Stimulated activated CD4-positive, alpha-beta T cell treated with anti-CD3 and anti-CD28 coated beads, Interleukin-2, amount 100 ng/mL, for 4 hours (primary cell): Measurements from ENCODE around the gene PLEKHA5.

Experiments used
- DNase-seq: peaks from one replicate; pipeline ENCODE4 v3.0.0-alpha.2; 2020; ENCODE audit warnings: low read depth

Gene PLEKHA5

GRCh38 chr12:19128485-19128884, 1.0 kb upstream of the PLEKHA5 start:
- no peak for DNase-seq

DNA sequence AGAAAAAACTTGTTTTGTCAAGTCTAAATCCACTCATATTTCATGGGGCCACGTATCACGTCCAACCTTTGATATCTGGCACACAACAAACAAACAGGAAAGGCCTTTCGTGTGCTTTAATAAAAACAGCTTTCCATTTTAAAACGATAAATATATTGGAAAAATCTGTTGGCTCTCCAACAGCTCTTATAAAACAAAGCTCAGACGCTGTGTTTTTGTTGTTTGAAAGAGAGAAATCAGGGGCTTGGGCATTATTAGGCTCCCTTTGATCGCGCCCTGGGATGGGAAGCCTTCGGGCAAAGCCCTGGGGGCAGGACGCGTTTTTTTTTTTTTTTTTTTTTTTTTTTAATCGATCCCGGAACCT, 429 bp upstream of the PLEKHA5 start:
- no peak for DNase-seq

DNA sequence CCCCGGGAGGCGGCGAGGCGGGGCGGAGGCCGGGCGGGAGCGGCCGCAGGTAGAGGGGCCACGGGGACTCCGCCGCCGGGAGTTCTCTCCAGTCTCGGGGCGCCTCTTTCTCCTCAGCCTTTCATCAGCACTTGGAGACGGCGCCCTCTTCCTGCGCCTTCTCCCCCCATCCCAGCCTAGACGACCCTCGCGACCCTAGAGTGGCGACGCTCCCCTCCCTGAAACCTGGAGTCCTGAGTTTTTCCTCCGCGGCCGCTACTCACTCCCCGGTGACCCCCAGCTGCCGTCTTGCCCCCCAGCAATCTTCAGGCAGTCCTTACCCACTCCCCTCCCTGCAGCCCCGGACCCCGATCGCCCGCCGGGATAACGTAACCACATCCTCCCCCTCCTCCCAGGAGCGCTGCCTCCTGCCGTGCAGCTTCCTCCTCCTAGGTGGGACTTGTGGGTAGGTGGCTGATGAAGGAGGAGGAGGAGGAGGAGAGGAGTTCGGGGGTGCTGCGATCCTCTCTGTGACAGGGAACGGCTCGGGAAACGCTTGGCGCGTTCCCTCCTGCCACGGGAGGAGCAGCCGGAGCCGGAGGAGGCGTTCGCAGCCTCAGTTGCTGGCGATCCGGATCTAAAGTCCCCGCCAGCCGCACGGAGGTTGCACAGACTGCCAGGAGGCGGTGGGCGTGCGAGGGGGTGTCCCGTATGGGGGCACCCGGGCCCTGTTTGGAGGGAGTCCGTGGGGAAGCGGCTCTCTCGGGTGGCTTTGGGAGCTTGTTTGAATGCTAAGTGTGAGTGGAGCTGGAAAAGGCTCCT, 891 bp downstream of the PLEKHA5 start:
- no peak for DNase-seq

DNA sequence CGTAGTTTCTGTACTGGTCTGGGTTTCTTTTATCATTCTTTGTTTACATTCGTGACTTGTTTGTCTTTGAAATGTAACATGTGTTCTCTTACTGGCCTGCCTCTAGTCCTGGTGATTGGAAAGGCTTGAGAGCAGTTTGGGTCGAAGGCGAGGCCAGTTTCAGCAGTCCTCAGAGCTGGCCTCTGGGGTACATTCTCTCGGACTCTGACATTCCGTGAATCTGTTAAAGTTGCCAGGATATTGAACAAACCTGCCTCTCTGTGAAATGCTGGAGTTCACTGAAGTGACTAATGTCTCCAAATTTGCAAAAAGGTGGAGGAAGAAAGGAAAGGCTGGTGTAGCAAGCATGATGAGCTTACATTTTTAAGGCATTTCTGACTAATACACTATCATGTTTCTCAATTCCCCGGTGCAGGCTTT, 1.5 kb downstream of the PLEKHA5 start:
- no peak for DNase-seq

DNA sequence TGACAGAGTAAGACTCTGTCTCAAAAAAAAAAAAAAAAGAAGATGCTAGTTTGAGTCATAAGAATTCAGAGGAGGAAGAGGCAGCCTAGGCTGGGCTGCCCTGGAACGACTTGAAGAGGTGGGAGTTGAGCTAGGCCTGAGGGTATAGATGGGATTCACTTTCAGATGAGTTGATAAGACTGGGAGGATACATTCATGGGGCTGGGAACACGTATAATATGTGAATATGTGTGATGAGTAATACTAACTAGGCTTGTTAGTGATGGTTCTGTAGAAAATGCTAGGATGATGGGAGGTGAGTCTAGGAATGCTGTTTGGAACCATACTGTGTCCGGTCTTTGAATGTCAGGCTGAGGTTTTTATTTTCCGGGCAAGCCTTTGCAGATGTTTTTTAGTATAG, 9.0 kb downstream of the PLEKHA5 start:
- DNase-seq: no peak

GRCh38 chr12:19138956-19139355, 9.4 kb downstream of the PLEKHA5 start:
- DNase-seq: no peak

GRCh38 chr12:19139615-19140194, 10.2 kb downstream of the PLEKHA5 start:
- DNase-seq: no peak

DNA sequence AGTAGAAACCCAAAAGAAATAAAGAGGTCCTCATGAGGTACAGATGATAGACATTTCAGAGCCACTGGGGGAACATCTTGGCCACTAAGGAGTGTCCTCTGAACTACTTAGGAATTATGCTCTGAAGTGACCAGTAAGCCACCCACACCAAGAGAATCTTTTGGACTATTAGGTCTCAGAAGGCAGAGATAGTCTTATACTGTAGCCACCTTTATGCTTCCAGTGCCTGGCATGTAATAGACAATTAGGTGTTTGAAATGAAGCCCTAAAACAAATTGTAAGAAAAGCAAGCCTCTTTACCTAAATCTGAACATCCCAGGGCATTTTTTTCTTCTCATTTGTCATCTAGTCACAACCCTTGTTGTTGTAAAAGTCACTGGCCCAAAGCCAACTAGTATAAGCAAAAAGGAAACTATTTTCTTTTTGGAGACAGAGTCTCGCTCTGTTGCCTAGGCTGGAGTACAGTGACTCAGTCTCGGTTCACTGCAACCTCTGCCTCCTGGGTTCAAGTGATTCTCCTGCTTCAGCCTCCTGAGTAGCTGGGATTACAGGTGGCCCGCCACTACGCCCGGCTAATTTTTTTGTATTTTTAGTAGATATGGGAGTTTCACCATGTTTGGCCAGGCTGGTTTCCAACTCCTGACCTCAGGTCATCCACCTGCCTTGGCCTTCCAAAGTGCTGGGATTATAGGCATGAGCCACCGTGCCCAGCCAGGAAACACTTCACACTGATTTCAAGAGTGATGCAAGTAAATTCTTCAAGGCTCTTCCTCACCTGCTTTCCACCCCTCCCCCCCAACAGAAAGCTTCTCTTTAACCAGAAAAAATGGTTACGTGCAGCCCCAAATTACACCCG, 11.1 kb downstream of the PLEKHA5 start:
- DNase-seq: no peak

DNA sequence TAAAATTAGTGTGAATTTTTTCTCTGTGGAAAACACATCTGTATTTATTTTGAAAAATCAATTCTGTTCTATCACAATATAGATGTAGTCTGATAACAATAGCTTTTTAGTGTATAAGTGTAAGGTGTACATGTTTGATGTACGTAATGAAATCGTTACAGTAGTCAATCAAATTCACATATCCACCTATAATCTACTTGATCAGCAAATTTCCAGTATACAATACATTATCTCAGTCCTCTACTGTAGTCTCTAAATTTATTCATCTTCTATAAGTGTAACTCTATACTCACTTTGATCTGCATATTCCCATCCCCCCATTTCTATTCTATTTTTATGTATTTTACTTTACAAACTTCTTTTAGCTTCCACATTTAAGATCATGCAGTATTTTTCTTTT, 13.0 kb downstream of the PLEKHA5 start:
- no peak for DNase-seq

DNA sequence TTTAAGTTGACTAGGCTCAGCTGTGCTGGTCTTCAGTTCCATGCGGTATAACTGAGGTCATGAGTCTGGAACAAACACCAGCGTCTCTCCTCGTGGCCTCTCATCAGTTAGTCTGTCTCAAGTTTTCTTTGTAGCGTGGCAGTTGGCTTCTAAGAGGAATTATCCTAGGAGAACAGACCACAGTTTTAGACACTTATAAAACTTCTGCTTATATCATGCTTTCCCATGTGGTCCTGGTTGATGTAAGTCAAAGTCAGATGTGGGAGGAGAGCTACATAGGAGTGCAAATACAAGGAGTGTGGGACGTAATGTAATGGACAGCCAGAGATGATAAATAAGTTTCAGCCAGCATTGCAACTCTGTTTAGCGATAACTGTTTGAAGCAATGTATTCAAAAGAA, 14.8 kb downstream of the PLEKHA5 start:
- no peak for DNase-seq

DNA sequence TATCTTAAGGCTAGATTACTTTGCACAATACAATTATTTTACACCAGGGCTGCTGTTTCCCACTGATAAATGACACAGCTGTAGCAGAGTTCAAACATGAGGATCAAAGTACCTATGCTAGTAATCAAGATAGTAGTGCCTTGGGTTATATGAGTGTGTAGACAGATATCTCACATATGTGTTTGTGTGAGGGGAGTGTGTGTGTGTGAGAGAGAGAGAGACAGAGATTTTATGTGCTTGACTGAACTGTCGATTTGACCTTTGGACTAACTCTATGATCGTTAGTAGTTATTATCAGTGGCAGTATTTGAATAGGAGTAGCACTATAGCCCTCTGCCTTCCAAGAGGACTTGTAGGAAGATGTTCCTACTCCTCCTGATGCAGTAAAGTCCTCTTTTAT, 15.5 kb downstream of the PLEKHA5 start:
- no peak for DNase-seq

- DNase-seq: no peak
Observed at GRCh38 chr12:19148860-19149259, 19.3 kb downstream of the PLEKHA5 start.

DNA sequence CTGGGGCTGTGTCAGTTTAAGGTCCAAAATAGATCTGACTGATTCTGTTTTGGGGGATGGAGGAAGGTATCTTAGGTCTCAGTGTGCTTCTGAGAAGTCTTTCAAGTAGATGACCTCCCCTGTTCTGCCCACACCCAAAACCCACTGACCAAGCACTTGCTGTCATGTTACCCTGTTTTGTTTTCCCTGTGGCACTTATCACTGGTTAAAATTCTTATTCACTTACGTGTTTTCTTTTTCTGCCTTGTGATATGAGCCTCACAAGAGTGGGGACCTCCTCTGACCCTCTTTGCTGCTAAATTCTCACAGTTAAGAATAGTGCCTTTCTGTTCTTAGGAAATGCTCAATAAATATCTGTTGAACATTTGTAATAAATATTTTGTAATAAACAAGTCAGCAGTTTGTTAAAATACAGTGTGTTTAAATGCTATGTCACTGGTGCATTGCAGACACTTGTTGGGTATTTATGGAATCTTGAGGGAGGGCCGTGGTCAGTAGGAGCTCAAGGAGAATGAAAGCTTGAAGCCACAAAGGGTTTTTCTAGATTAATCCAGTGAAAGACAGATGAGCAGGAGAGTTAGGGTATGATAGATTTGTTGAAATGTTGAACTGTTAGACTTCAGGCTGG, 20.9 kb downstream of the PLEKHA5 start:
- DNase-seq: no peak

GRCh38 chr12:19151298-19151697, 21.8 kb downstream of the PLEKHA5 start:
- no peak for DNase-seq

DNA sequence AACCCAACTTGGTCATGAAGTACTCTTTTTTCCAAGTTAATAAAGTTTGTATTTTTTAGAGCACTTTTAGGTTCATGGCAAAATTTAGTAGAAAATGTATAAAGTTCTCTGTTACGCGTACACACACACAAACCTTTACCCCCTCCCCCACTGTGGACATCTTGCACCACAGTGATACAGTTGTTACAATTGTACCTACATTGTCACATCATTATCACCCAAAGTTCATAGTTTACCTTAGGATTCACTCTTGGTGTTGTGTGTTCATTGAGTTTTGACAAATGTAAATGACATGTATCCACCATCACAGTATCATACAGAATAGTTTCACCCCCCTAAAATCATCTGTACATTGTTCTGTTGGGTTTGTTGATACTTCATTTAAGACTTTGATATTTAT, 23.9 kb downstream of the PLEKHA5 start:
- DNase-seq: no peak

DNA sequence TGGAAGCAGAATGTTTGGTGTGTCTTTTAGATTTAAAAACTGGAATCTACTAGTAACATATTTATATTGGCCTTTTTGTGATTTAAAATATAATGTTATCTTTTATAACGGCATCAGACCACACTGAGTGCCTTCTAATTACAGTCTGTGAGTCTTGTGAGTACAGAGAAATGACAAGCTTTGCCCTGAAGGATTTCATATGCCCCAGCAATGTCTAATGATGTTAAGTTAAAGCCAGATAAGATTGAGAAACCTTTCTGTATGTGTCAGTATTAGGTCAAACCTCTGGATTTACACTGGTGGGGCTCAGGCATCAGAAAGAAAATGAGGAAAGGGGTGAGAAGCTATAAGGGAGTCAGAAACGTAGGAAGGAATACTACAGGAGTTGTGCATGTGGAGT, 25.2 kb downstream of the PLEKHA5 start:
- no peak for DNase-seq

DNA sequence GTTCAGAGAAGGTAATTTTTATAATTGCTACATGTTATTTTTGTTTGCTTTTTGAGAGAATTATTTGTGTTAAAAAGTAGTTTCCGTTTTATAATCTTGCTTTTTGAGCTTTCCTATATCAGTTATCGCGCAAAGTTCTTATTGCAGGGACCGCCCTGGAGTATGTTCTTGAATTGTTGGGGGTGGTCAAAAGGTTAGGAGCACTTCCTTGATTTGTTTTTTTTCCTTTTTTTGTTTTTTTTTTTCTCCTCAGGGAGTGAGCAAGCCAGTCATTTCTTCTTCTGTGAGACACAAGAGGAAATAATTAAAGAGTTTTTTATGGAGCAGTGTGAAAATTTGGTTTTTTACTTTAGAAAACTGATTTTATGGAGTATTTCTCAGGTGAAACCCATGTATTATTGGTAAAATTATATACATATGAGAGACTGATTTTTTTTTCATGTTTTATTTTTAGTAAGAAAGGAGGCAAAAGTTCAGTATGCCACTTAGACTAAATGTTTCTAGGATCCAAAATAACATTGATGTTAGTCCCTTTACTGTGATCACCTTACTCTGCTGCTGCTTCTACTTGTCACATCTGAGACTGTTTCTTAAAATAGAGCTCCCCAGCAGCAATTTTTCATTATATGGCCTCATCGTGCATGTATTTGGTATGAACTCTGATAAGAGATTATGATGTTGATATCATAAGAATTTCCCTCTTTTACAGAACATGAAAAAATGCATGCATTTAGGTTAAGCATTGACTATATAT, 26.6 kb downstream of the PLEKHA5 start:
- DNase-seq: no peak

GRCh38 chr12:19158923-19159322, 29.4 kb downstream of the PLEKHA5 start:
- no peak for DNase-seq

GRCh38 chr12:19161216-19161615, 31.7 kb downstream of the PLEKHA5 start:
- DNase-seq: no peak

DNA sequence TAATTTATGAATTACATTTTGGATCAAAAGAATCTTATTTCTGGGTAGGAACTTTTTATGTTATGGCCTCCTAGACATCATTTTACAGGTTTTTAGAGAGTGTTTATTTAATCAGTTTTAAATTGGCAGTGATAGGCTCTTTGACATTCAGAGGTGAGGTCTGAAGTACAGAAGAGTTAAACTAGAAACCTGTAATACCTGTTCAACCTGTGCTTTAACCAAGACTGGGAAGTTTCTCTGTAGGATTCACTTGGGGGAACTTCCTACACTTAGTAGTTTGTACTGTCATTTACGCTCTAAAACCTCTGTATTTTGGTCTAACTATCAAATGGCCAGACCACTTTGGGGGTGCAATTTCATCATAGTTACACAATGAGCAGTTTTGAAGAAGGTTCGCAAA, 35.9 kb downstream of the PLEKHA5 start:
- DNase-seq: no peak

GRCh38 chr12:19166387-19166786, 36.9 kb downstream of the PLEKHA5 start:
- DNase-seq: no peak

- DNase-seq: no peak
Observed at GRCh38 chr12:19166956-19167355, 37.4 kb downstream of the PLEKHA5 start.
